Gastrocnemius medialis (tissue), 4 donors: ENCODE measurements around the gene ABCC3.

ENCODE experiments used
- CTCF ChIP-seq, 5 experiments: fragments of 450-650 bp in 3 of 5; fragments of 200-600 bp in 2 of 5; sonication (generic) in 2 of 5; IDR thresholded peaks in 4 of 5; conservative IDR thresholded peaks in 1 of 5; 1 replicate in 4 of 5; 2 replicates in 1 of 5; pipeline ENCODE4 v1.5.1; 2016 to 2019; ENCODE audit warnings: antibody characterized with exemption in 5 of 5, mild to moderate bottlenecking in 3 of 5, moderate library complexity in 3 of 5
- POLR2A ChIP-seq, 2 donors: fragments of 450-650 bp; IDR thresholded peaks; one replicate each; pipeline ENCODE4 v1.6.1; 2017; ENCODE audit warnings: antibody characterized with exemption in 2 of 2, mild to moderate bottlenecking in 2 of 2, moderate library complexity in 2 of 2

GRCh38 chr17:50608700-50609379, 25.8 kb upstream of the ABCC3 start:
- TF ChIP-seq CTCF (IDR thresholded peaks at IDR 0.05 in 4 of 5, conservative IDR thresholded peaks at IDR 0.05 in 1 of 5): no peak
- no peak for TF ChIP-seq POLR2A (IDR thresholded peaks at IDR 0.05)
